Measurements from ENCODE around the gene GPER1. TPM values are rescaled to one million over a fixed set of nuclear protein-coding genes. Genes with fewer than 3 reads are reported as not detected.

Gene GPER1
- total RNA-seq, 1 donor from 2014 or later, result 26.0 TPM

DNA sequence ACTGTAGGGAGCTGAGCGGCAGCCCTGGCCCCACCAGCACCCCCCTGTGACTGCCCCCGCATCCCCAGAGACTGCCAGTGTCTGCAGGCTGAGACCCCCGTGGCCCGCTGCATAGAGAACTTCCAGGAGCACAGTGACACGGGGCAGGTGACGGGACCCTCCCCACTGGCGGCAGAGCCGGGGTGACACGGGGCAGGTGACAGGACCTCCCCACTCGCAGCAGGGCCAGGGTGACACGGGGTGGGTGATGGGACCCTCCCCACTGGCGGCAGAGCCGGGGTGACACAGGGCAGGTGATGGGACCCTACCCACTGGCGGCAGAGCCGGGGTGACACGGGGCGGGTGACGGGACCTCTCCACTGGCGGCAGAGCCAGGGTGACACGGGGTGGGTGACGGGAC, 2.3 kb downstream of the GPER1 start:
- DNase-seq (no peak), ATAC-seq (no peak)
- Histone ChIP-seq H3K36me3 (peaks cover 27% of the 10 kb centered on the region), H3K27ac (no peak overlapping the region), H3K9me3 (no peaks in the 10 kb centered on the region), H3K27me3 (ENCODE audit: low read depth) (no peaks in the 10 kb centered on the region), H3K4me3 (no peak overlapping the region), H3K4me1 (peaks cover 31% of the 10 kb centered on the region)
- TF ChIP-seq, protein P1, sequence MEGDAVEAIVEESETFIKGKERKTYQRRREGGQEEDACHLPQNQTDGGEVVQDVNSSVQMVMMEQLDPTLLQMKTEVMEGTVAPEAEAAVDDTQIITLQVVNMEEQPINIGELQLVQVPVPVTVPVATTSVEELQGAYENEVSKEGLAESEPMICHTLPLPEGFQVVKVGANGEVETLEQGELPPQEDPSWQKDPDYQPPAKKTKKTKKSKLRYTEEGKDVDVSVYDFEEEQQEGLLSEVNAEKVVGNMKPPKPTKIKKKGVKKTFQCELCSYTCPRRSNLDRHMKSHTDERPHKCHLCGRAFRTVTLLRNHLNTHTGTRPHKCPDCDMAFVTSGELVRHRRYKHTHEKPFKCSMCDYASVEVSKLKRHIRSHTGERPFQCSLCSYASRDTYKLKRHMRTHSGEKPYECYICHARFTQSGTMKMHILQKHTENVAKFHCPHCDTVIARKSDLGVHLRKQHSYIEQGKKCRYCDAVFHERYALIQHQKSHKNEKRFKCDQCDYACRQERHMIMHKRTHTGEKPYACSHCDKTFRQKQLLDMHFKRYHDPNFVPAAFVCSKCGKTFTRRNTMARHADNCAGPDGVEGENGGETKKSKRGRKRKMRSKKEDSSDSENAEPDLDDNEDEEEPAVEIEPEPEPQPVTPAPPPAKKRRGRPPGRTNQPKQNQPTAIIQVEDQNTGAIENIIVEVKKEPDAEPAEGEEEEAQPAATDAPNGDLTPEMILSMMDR (IDR thresholded peaks at IDR 0.05), result no peak
- intact Hi-C loops (cut with DNase I), result no loop called here

- intact Hi-C loops (cut with DNase I), result no loop called here
- Histone ChIP-seq H3K9me3 (no peaks in the 10 kb centered on the region), H3K27ac (no peak overlapping the region), H3K4me1 (peaks cover 27% of the 10 kb centered on the region), H3K27me3 (ENCODE audit: low read depth) (no peaks in the 10 kb centered on the region), H3K4me3 (no peak overlapping the region), H3K36me3 (peaks cover 27% of the 10 kb centered on the region)
- DNase-seq (no peak), ATAC-seq (no peak)
- TF ChIP-seq, protein P1 (IDR thresholded peaks at IDR 0.05), result no peak
Measured at GRCh38 chr7:1090686-1091643, 3.1 kb downstream of the GPER1 start.

DNA sequence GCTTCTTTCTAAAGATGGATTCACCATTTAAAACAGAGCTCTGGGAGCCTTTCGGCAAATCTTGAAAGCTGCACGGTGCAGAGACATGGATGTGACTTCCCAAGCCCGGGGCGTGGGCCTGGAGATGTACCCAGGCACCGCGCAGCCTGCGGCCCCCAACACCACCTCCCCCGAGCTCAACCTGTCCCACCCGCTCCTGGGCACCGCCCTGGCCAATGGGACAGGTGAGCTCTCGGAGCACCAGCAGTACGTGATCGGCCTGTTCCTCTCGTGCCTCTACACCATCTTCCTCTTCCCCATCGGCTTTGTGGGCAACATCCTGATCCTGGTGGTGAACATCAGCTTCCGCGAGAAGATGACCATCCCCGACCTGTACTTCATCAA, 3.7 kb downstream of the GPER1 start:
- H3K27me3 ChIP-seq (ENCODE audit: low read depth), result no peaks in the 10 kb centered on the region
- TF ChIP-seq, protein P1 (IDR thresholded peaks at IDR 0.05), result no peak
- H3K4me3 ChIP-seq, result no peak overlapping the region
- no peak for DNase-seq
- no peak for ATAC-seq
- H3K4me1 ChIP-seq, result peaks cover 27% of the 10 kb centered on the region
- no peaks in the 10 kb centered on the region for H3K9me3 ChIP-seq
- intact Hi-C loops (cut with DNase I), result no loop called here
- peaks cover 27% of the 10 kb centered on the region for H3K36me3 ChIP-seq
- H3K27ac ChIP-seq, result no peak overlapping the region

DNA sequence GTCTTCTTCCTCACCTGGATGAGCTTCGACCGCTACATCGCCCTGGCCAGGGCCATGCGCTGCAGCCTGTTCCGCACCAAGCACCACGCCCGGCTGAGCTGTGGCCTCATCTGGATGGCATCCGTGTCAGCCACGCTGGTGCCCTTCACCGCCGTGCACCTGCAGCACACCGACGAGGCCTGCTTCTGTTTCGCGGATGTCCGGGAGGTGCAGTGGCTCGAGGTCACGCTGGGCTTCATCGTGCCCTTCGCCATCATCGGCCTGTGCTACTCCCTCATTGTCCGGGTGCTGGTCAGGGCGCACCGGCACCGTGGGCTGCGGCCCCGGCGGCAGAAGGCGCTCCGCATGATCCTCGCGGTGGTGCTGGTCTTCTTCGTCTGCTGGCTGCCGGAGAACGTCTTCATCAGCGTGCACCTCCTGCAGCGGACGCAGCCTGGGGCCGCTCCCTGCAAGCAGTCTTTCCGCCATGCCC, 4.3 kb downstream of the GPER1 start:
- intact Hi-C loops (cut with DNase I), result no loop called here
- H3K4me1 ChIP-seq, result peaks cover 24% of the 10 kb centered on the region
- no peak overlapping the region for H3K27ac ChIP-seq
- TF ChIP-seq, protein P1 (IDR thresholded peaks at IDR 0.05), result no peak
- H3K27me3 ChIP-seq (ENCODE audit: low read depth), result no peaks in the 10 kb centered on the region
- ATAC-seq (no peak), DNase-seq (no peak)
- no peaks in the 10 kb centered on the region for H3K9me3 ChIP-seq
- peaks cover 27% of the 10 kb centered on the region for H3K36me3 ChIP-seq
- no peak overlapping the region for H3K4me3 ChIP-seq

GRCh38 chr7:1092806-1093501, 5.0 kb downstream of the GPER1 start:
- Histone ChIP-seq H3K27ac (no peak overlapping the region), H3K4me3 (no peak overlapping the region), H3K9me3 (no peaks in the 10 kb centered on the region), H3K27me3 (ENCODE audit: low read depth) (no peaks in the 10 kb centered on the region), H3K36me3 (peaks cover 27% of the 10 kb centered on the region), H3K4me1 (peaks cover 17% of the 10 kb centered on the region)
- TF ChIP-seq, protein P1 (IDR thresholded peaks at IDR 0.05), result no peak
- intact Hi-C loops (cut with DNase I), result no loop called here
- ATAC-seq, result no peak
- no peak for DNase-seq
